AG04450 (cell line): ENCODE results near the gene ZNF280C. TPM values are rescaled to one million over a fixed set of nuclear protein-coding genes. Genes with fewer than 3 reads are reported as not detected.

Experiments used
- CTCF ChIA-PET: fragments of 300-600, 350-600 bp; formaldehyde crosslinking; extraction: SDS; loops from one replicate; lab custom pipeline; 2022; ENCODE audit warnings: antibody characterized with exemption, inconsistent platforms; lab: Charles Lee
- POLR2A ChIA-PET: fragments of 350-600 bp; formaldehyde crosslinking; extraction: SDS; loops from one replicate; lab custom pipeline; 2021; ENCODE audit warnings: antibody characterized with exemption, inconsistent platforms; lab: Yijun Ruan, JAX
- DNase-seq: peaks from one replicate; pipeline ENCODE4 v3.0.0-alpha.2; 2011; ENCODE audit warnings: low read depth, low spot score
- H3K27ac ChIP-seq: one replicate; pipeline ENCODE4 v1.5.1; 2012; ENCODE audit warnings: low read depth, low read length, control low read depth
- H3K27me3 ChIP-seq: one replicate; pipeline ENCODE4 v1.6.0; 2012; ENCODE audit warnings: low read length; ENCODE audit not compliant: control insufficient read depth, insufficient read depth
- H3K4me3 ChIP-seq: 2 replicates; pipeline ENCODE4 v1.5.1; 2011; ENCODE audit warnings: mild to moderate bottlenecking, low read depth, low read length, control low read depth
- H3K9me3 ChIP-seq: 2 replicates; pipeline ENCODE4 v1.5.1; 2012; ENCODE audit warnings: low read length; ENCODE audit not compliant: control insufficient read depth, insufficient read depth
- CTCF ChIP-seq: IDR thresholded peaks from 2 replicates; pipeline ENCODE4 v1.5.1; 2011; ENCODE audit warnings: low read depth, low read length, control low read depth, inconsistent platforms
- polyA plus RNA-seq: library from polyadenylated mRNA; depleted of rRNA; stranded (reverse); fragments of >200 nt; gene quantifications from 2 replicates; pipeline ENCODE4 v1.2.3, GENCODE V29; 2011

The ZNF280C gene
- polyA plus RNA-seq, 1 experiment, result 9.9 TPM

GRCh38 chrX:130267956-130268448, 697 bp downstream of the ZNF280C start:
- CTCF ChIA-PET, result interaction anchor here (0.8 kb wide), 1 partner anchor 23 kb away, joined by 3 read pairs; no protein-coding TSS in a partner anchor
- Histone ChIP-seq H3K27ac (peak overlapping the region; percentile 80), H3K27me3 (no peaks in the 10 kb centered on the region), H3K4me3 (peak overlapping the region; percentile 74), H3K9me3 (no peaks in the 10 kb centered on the region; the same call in 1 of the 2 replicates)
- DNase-seq, result no peak
- POLR2A ChIA-PET, result interaction anchor here (0.9 to 1.0 kb wide), 3 partner anchors 8 to 72 kb away, joined by 3 to 6 read pairs (median 4); partner anchors contain the start of gene SLC25A14
- no peak for TF ChIP-seq CTCF

GRCh38 chrX:130264573-130264972, 4.1 kb downstream of the ZNF280C start:
- no peak for DNase-seq
- POLR2A ChIA-PET, result no interaction called here
- CTCF ChIA-PET, result no interaction called here

GRCh38 chrX:130263016-130263415, 5.7 kb downstream of the ZNF280C start:
- Histone ChIP-seq H3K27me3 (no peaks in the 10 kb centered on the region), H3K27ac (no peak overlapping the region), H3K9me3 (no peaks in the 10 kb centered on the region), H3K4me3 (no peak overlapping the region)
- ChIA-PET CTCF (no interaction called here), POLR2A (no interaction called here)
- no peak for DNase-seq
- no peak for TF ChIP-seq CTCF

More at GRCh38 chrX:130264573-130264972, 4.1 kb downstream of the ZNF280C start:
- Histone ChIP-seq H3K27me3 (no peaks in the 10 kb centered on the region), H3K4me3 (no peak overlapping the region), H3K27ac (no peak overlapping the region), H3K9me3 (no peaks in the 10 kb centered on the region; the same call in 1 of the 2 replicates)
- TF ChIP-seq CTCF, result no peak

- CTCF ChIA-PET, result no interaction called here
- POLR2A ChIA-PET, result no interaction called here
- Histone ChIP-seq H3K27ac (no peak overlapping the region), H3K4me3 (no peak overlapping the region), H3K9me3 (no peaks in the 10 kb centered on the region), H3K27me3 (no peaks in the 10 kb centered on the region)
- DNase-seq, result no peak
- TF ChIP-seq CTCF, result no peak
Measured at GRCh38 chrX:130262231-130262630, 6.5 kb downstream of the ZNF280C start.

GRCh38 chrX:130261296-130261893, 7.3 kb downstream of the ZNF280C start:
- DNase-seq, result no peak
- Histone ChIP-seq H3K9me3 (no peaks in the 10 kb centered on the region), H3K4me3 (no peak overlapping the region), H3K27ac (no peak overlapping the region), H3K27me3 (no peaks in the 10 kb centered on the region)
- CTCF ChIA-PET, result no interaction called here
- POLR2A ChIA-PET, result no interaction called here
- TF ChIP-seq CTCF, result no peak
